Measurements from ENCODE around the gene NR5A2.

Gene NR5A2

GRCh38 chr1:200154069-200154767, 126.7 kb downstream of the NR5A2 start:
- Histone ChIP-seq H3K79me2 (no peaks in the 10 kb centered on the region), H3K4me2 (ENCODE audit: low read length) (no peak overlapping the region), H3K4me3 (ENCODE audit: low read depth, low read length) (no peak overlapping the region), H3K27ac (no peak overlapping the region), H3K9ac (no peak overlapping the region), H3K4me1 (no peaks in the 10 kb centered on the region), H3K27me3 (ENCODE audit: control insufficient read depth, insufficient read depth, low read length) (no peaks in the 10 kb centered on the region), H2AFZ (no peak overlapping the region), H3K9me3 (ENCODE audit: control insufficient read depth, low read length) (no peaks in the 10 kb centered on the region), H3K36me3 (ENCODE audit: control insufficient read depth, insufficient read depth, low read length) (no peaks in the 10 kb centered on the region)
- no peak for TF ChIP-seq CTCF (IDR thresholded peaks at IDR 0.05)

- Histone ChIP-seq H3K27ac (no peak overlapping the region), H3K79me2 (no peaks in the 10 kb centered on the region)
These were observed 130.2 kb downstream of the NR5A2 start for GRCh38 chr1:200157715-200158114.

GRCh38 chr1:200161801-200162200, 134.3 kb downstream of the NR5A2 start:
- Histone ChIP-seq H3K27me3 (ENCODE audit: control insufficient read depth, insufficient read depth, low read length) (no peaks in the 10 kb centered on the region), H2AFZ (no peak overlapping the region), H3K4me3 (ENCODE audit: low read depth, low read length) (no peak overlapping the region), H3K4me1 (no peaks in the 10 kb centered on the region), H3K4me2 (ENCODE audit: low read length) (no peak overlapping the region), H3K79me2 (no peaks in the 10 kb centered on the region), H3K36me3 (ENCODE audit: control insufficient read depth, insufficient read depth, low read length) (no peaks in the 10 kb centered on the region), H3K27ac (no peak overlapping the region), H3K9me3 (ENCODE audit: control insufficient read depth, low read length) (no peaks in the 10 kb centered on the region), H3K9ac (no peak overlapping the region)
- no peak for TF ChIP-seq CTCF (IDR thresholded peaks at IDR 0.05)

More at GRCh38 chr1:200157715-200158114, 130.2 kb downstream of the NR5A2 start:
- no peak overlapping the region for H3K9ac ChIP-seq
- H3K4me3 ChIP-seq (ENCODE audit: low read depth, low read length): no peak overlapping the region
- H3K4me1 ChIP-seq: no peaks in the 10 kb centered on the region
- no peak overlapping the region for H2AFZ ChIP-seq
- no peaks in the 10 kb centered on the region for H3K9me3 ChIP-seq (ENCODE audit: control insufficient read depth, low read length)
- H3K27me3 ChIP-seq (ENCODE audit: control insufficient read depth, insufficient read depth, low read length): no peaks in the 10 kb centered on the region
- H3K36me3 ChIP-seq (ENCODE audit: control insufficient read depth, insufficient read depth, low read length): no peaks in the 10 kb centered on the region
- H3K4me2 ChIP-seq (ENCODE audit: low read length): no peak overlapping the region
- no peak for TF ChIP-seq CTCF (IDR thresholded peaks at IDR 0.05)

GRCh38 chr1:200162258-200162657, 134.7 kb downstream of the NR5A2 start:
- Histone ChIP-seq H3K9ac (no peak overlapping the region), H3K4me2 (ENCODE audit: low read length) (no peak overlapping the region), H3K9me3 (ENCODE audit: control insufficient read depth, low read length) (no peaks in the 10 kb centered on the region), H3K4me1 (no peaks in the 10 kb centered on the region), H3K4me3 (ENCODE audit: low read depth, low read length) (no peak overlapping the region), H3K27ac (no peak overlapping the region), H3K27me3 (ENCODE audit: control insufficient read depth, insufficient read depth, low read length) (no peaks in the 10 kb centered on the region), H3K36me3 (ENCODE audit: control insufficient read depth, insufficient read depth, low read length) (no peaks in the 10 kb centered on the region), H2AFZ (no peak overlapping the region), H3K79me2 (no peaks in the 10 kb centered on the region)
- no peak for TF ChIP-seq CTCF (IDR thresholded peaks at IDR 0.05)

GRCh38 chr1:200162877-200163276, 135.4 kb downstream of the NR5A2 start:
- H3K9ac ChIP-seq: no peak overlapping the region
- H3K36me3 ChIP-seq (ENCODE audit: control insufficient read depth, insufficient read depth, low read length): no peaks in the 10 kb centered on the region
- no peaks in the 10 kb centered on the region for H3K27me3 ChIP-seq (ENCODE audit: control insufficient read depth, insufficient read depth, low read length)
- H3K4me1 ChIP-seq: no peaks in the 10 kb centered on the region
- H3K4me3 ChIP-seq (ENCODE audit: low read depth, low read length): no peak overlapping the region
- no peak overlapping the region for H3K4me2 ChIP-seq (ENCODE audit: low read length)
- TF ChIP-seq CTCF (IDR thresholded peaks at IDR 0.05): no peak
- no peaks in the 10 kb centered on the region for H3K79me2 ChIP-seq
- H3K9me3 ChIP-seq (ENCODE audit: control insufficient read depth, low read length): no peaks in the 10 kb centered on the region
- no peak overlapping the region for H2AFZ ChIP-seq
- no peak overlapping the region for H3K27ac ChIP-seq

Data from parathyroid adenoma (tissue), 2 donors.